22Rv1 (cell line): ENCODE results near the gene IKZF1.

ENCODE experiments used
- CTCF ChIP-seq: fragments of 450-650 bp; IDR thresholded peaks from 2 replicates; pipeline ENCODE4 v1.5.1; 2017; ENCODE audit warnings: mild to moderate bottlenecking
- ZFX ChIP-seq: fragments of 450-650 bp; IDR thresholded peaks from 2 replicates; pipeline ENCODE4 v1.6.1; 2017; ENCODE audit warnings: antibody characterized with exemption, borderline replicate concordance

GRCh38 chr7:50405221-50405620, 100.7 kb downstream of the IKZF1 start:
- TF ChIP-seq CTCF: no peak
- no peak for TF ChIP-seq ZFX
